GM13977 (cell line): ENCODE measurements around the gene KCNK17.

ENCODE experiments used
- DNase-seq: peaks from one replicate; pipeline ENCODE4 v3.0.0; 2012; ENCODE audit warnings: low spot score
- in situ Hi-C: fragments of 300-500 bp; cut with MboI; formaldehyde crosslinking; loops from one replicate; pipeline ENCODE4 v1.12.0; 2022; ENCODE audit warnings: low sequenced_read_pairs, low pct_unique_long_range_greater_than_20kb, mixed read lengths, inconsistent platforms; ENCODE audit not compliant: unreplicated experiment
- TF ChIP-seq, protein P1 (sequence below): IDR thresholded peaks from 2 replicates; pipeline ENCODE4 v1.5.1; 2012; ENCODE audit warnings: mild to moderate bottlenecking, control low read depth; ENCODE audit not compliant: insufficient read depth; ENCODE audit errors: extremely low read depth, missing control alignments

KCNK17 gene

DNA sequence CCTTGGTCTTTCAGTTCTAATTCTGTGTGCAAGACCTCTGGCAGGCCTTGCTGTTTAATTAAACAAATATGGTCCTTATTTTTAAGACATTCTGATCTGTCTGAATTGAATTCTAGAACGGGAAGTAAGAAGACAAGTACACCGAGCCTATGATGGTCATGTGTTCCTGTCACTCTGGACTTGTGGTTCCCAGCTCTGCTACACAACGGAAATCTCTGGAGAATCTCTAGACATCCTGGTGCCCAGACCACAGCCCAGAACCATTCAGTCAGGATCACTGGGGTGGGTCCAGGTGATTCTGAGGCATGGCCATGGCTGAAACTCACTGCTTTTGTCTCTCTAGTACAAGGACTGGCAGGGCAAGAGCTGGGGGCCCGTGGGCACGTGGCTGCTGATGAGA is 24.2 kb upstream of the KCNK17 start:
- TF ChIP-seq, protein P1, sequence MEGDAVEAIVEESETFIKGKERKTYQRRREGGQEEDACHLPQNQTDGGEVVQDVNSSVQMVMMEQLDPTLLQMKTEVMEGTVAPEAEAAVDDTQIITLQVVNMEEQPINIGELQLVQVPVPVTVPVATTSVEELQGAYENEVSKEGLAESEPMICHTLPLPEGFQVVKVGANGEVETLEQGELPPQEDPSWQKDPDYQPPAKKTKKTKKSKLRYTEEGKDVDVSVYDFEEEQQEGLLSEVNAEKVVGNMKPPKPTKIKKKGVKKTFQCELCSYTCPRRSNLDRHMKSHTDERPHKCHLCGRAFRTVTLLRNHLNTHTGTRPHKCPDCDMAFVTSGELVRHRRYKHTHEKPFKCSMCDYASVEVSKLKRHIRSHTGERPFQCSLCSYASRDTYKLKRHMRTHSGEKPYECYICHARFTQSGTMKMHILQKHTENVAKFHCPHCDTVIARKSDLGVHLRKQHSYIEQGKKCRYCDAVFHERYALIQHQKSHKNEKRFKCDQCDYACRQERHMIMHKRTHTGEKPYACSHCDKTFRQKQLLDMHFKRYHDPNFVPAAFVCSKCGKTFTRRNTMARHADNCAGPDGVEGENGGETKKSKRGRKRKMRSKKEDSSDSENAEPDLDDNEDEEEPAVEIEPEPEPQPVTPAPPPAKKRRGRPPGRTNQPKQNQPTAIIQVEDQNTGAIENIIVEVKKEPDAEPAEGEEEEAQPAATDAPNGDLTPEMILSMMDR = no peak
- in situ Hi-C loops = no loop called here
- no peak for DNase-seq

DNA sequence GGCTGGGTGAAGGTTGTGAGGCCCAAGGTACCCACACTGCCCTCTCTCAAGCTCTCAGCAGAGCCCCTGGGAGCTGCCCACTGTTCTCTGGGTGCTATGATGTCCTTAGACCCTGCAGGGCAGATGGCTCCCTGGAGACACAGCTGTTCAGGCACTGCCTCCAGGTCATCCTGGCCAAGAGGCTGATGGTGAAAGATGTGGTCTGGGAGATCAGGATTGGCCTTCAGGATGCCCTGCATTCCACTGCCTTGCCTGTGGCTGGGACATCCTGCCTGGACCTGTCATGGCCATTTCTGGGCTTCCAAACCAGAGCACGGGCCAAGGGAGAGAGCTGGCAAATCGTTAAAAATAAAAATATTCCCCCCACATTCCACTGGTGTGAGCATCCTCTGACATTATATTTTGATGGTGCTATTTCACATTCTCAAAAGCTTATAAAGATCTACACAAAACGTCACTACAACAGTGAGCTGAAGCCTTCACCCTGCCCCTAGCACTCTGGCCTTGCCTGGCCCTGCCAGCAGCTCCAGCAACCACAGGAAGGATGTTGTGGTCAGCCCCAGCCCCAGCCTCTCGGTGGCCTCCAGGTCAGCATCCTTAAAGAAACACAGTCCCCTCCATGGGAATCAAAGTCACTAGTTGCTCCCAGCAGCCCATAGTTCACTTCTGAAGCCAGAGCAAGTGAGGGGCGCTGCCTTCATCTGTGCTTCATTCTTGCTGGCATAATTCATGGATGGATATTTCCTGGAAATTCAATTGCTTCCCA is 21.7 kb upstream of the KCNK17 start:
- no peak for DNase-seq
- TF ChIP-seq, protein P1 = no peak
- in situ Hi-C loops = no loop called here

DNA sequence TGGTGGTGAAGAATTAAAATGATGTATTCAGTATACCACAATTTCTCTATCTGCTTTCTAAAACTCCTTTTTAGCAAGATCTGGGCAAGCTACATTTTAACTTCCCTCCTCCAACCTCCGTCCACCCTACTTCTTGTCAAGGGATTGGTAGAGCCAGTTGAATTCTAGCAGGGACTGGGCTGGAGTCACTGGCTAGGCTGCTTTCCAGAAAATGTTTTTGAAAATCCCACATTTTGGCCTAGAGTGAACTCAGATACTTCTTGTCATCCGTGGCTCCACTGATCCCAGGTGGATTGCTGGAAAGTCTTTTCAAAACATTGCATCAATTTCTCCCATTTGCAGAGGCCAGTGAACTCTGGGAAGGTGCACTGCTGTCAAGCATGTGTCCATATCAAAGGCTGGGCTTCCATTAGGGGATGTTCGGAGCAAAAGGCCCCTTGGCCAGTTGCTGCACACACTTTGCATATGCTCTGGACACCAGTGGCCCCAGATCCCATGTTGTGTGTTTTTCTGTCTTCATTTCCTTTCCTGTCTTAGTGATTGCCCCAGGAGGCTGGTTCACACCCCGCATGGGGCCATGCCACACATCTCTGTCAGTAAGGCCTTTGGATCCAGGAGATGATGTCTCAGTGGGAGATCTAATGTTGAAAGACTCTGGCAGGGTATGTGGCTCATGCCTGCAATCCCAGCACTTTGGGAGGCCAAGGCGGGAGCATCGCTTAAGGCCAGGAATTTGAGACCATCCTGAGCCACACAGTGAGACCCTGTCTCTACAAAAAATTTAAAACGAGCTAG is 19.6 kb upstream of the KCNK17 start:
- DNase-seq = no peak
- TF ChIP-seq, protein P1 = no peak
- in situ Hi-C loops = no loop called here

DNA sequence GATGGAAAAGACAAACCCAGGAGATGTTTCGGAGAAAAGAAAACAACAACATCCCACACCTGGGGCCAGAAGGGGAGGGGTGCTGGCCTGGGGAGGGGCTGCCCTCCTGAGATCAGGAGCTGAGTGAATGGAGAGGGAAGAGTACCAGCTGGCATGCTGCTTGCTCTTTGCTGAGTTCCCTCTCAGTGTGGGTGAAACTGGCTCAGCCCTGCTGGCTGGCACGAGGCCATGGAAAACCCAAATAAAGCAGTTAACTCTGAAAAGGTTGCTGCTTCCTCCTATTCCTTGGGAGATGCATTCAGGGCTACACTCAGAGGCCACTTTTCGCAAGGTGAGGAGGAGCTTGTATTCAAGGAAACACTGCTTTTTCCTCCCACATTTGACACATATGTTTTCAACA is 16.3 kb upstream of the KCNK17 start:
- TF ChIP-seq, protein P1 = no peak
- no peak for DNase-seq
- in situ Hi-C loops = no loop called here

DNA sequence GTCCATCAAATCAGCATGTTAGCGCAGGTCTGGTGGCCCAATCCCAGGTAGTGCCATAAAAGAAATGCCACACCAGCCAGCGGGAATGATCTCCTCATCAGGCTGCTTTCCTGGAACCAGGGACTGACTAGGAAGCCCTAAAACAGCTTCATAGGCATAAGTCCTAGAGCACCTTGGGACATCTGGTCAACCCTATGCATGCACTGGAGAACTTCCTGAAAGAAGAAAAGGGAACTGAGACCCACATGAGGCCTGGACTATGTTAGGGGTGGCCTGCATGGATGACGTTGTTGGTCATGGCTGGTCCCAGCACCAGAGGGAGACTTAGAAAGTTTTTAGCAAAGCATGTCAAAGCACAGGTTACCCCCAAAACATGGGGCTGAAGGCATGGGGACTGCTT is 15.8 kb upstream of the KCNK17 start:
- peak; percentile 52 for DNase-seq
- in situ Hi-C loops = no loop called here
- TF ChIP-seq, protein P1 = no peak

DNA sequence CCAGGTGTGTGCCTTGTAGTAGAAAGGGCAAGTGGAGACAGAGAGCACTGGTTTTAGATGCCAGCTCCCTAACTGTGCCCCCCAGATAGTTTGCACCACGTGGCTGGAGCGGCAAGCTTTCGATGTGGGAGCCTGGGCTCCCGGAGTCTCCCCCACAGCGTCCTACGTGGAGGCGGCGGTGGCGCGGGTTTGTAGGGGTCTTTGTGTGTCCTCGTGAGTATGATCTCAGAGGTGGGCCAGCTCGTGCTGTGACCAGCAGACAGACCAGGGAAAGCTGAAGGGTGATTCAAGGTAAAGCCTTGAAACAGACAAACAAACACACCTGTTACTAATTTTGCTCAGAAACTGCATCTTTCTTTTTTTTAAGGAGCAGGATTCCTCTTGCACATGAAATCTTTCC is 13.8 kb upstream of the KCNK17 start:
- DNase-seq = no peak
- in situ Hi-C loops = no loop called here
- TF ChIP-seq, protein P1 = no peak
